Measurements from ENCODE around the gene CAMKMT.

Gene CAMKMT

DNA sequence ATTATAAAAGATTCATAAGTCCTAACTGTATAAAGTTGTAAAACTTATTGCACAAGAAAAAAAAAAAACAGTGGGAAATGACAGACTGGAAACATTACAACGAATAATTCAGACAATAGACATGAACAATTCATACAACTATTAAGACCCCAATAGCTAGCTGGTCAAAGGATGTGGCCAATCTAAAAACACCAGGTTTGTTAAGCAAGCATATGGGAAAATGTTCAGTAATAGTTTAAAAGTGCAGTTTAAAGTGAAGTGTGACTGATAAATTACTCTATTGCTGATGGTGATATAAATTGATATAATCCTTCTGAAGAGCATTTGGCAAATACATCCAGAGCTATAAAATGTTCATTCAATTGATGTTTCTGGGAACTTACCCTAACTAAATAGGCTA lies 289.0 kb downstream of the CAMKMT start:
- Histone ChIP-seq H3K27me3 (ENCODE audit: control insufficient read depth, insufficient read depth, low read length) (no peaks in the 10 kb centered on the region), H3K36me3 (ENCODE audit: control insufficient read depth, insufficient read depth, low read length) (no peaks in the 10 kb centered on the region), H3K4me1 (ENCODE audit: control insufficient read depth, insufficient read depth, low read length) (peaks cover 29% of the 10 kb centered on the region), H3K27ac (ENCODE audit: low read depth, low read length) (no peak overlapping the region), H3K9me3 (ENCODE audit: control insufficient read depth, insufficient read depth, low read depth, low read length) (no peaks in the 10 kb centered on the region), H3K9ac (ENCODE audit: low read length) (no peak overlapping the region), H3K4me3 (ENCODE audit: low read depth, low read length) (no peak overlapping the region)

DNA sequence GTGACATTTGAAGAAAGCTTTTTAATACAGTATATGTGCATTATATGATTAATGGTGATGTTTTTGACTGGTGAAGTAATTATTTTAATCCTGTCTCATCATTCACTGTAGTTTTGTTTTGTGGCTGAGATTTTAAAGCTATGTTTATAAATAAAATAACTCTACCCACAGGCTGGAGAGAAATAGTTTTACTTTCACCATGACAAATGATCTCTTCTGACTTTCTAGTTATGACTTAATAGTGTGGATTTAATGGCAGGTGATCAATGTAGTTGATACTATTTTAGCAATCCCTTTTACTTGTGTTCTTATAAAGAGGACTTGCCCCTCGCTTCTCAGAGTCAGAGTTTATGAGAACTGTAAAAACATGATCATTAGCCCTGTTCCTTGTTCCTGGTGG lies 290.2 kb downstream of the CAMKMT start:
- H3K27me3 ChIP-seq (ENCODE audit: control insufficient read depth, insufficient read depth, low read length), result no peaks in the 10 kb centered on the region
- H3K9me3 ChIP-seq (ENCODE audit: control insufficient read depth, insufficient read depth, low read depth, low read length), result no peaks in the 10 kb centered on the region
- no peak overlapping the region for H3K9ac ChIP-seq (ENCODE audit: low read length)
- no peaks in the 10 kb centered on the region for H3K36me3 ChIP-seq (ENCODE audit: control insufficient read depth, insufficient read depth, low read length)
- H3K4me3 ChIP-seq (ENCODE audit: low read depth, low read length), result no peak overlapping the region
- H3K27ac ChIP-seq (ENCODE audit: low read depth, low read length), result no peak overlapping the region
- H3K4me1 ChIP-seq (ENCODE audit: control insufficient read depth, insufficient read depth, low read length), result peaks cover 35% of the 10 kb centered on the region

DNA sequence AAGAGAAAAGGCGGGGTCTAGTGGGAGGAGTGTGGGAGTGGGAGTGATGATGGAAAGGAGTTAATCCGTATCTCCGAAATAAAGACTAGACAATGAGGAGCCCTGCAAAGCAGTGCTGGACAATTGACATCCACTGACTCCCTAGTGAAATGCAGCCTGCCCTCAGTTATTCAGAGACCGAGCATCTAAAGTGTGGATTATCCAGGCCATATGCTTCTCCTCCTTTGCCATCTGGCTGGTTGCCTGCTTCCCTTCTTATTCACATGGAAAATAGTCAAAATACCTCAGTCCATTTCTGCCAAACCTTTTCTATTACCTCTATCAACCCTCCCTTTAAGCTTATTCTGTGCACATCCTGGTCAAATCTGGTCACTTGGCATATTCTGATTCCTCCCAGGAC lies 291.0 kb downstream of the CAMKMT start:
- Histone ChIP-seq H3K36me3 (ENCODE audit: control insufficient read depth, insufficient read depth, low read length) (no peaks in the 10 kb centered on the region), H3K4me3 (ENCODE audit: low read depth, low read length) (no peak overlapping the region), H3K9ac (ENCODE audit: low read length) (no peak overlapping the region), H3K27me3 (ENCODE audit: control insufficient read depth, insufficient read depth, low read length) (no peaks in the 10 kb centered on the region), H3K27ac (ENCODE audit: low read depth, low read length) (no peak overlapping the region), H3K9me3 (ENCODE audit: control insufficient read depth, insufficient read depth, low read depth, low read length) (no peaks in the 10 kb centered on the region), H3K4me1 (ENCODE audit: control insufficient read depth, insufficient read depth, low read length) (peaks cover 30% of the 10 kb centered on the region)

DNA sequence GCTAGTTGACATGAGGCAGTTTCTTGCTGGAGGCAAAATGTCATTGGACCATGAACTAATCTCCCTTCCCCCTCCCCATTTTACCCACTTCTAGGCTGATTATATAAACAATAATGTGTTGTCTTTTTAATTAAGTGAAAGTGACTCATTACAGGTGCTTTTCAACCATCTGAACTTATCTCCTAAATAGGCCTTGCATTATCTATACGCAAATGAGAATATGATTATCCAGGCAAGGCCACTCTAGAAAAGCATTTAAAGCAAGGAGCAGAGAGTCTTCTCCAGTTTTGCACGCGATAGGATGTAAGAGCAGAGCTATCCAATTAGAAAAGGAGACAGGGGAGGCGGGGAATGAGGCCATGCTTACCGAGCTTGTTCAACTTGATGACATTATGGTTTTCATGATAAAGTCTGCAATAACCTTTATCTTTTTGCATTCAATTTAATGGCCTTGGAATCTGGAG lies 293.7 kb downstream of the CAMKMT start:
- no peaks in the 10 kb centered on the region for H3K36me3 ChIP-seq (ENCODE audit: control insufficient read depth, insufficient read depth, low read length)
- H3K27ac ChIP-seq (ENCODE audit: low read depth, low read length), result no peak overlapping the region
- no peaks in the 10 kb centered on the region for H3K9me3 ChIP-seq (ENCODE audit: control insufficient read depth, insufficient read depth, low read depth, low read length)
- H3K4me1 ChIP-seq (ENCODE audit: control insufficient read depth, insufficient read depth, low read length), result peaks cover 22% of the 10 kb centered on the region
- no peak overlapping the region for H3K4me3 ChIP-seq (ENCODE audit: low read depth, low read length)
- H3K9ac ChIP-seq (ENCODE audit: low read length), result no peak overlapping the region
- H3K27me3 ChIP-seq (ENCODE audit: control insufficient read depth, insufficient read depth, low read length), result no peaks in the 10 kb centered on the region

DNA sequence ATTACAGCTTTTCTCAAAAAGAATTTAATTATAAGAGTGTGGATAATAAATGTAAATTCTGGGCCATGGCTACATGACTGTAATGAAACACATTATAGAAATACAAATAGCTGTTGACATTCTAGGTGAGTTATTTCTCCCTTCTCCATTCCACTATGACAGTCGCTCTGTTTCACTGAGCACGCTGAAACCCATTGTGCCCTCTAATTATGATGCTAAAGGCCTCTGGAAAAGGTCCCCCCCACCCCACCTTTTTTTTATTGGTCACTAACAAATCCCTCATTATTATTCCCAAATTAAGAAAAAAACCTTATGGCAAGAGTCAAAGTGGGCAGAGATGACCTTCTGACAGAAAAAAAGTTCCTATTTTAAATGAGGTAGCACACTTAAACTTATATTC lies 294.7 kb downstream of the CAMKMT start:
- H3K36me3 ChIP-seq (ENCODE audit: control insufficient read depth, insufficient read depth, low read length), result no peaks in the 10 kb centered on the region
- H3K9me3 ChIP-seq (ENCODE audit: control insufficient read depth, insufficient read depth, low read depth, low read length), result no peaks in the 10 kb centered on the region
- no peaks in the 10 kb centered on the region for H3K27me3 ChIP-seq (ENCODE audit: control insufficient read depth, insufficient read depth, low read length)

DNA sequence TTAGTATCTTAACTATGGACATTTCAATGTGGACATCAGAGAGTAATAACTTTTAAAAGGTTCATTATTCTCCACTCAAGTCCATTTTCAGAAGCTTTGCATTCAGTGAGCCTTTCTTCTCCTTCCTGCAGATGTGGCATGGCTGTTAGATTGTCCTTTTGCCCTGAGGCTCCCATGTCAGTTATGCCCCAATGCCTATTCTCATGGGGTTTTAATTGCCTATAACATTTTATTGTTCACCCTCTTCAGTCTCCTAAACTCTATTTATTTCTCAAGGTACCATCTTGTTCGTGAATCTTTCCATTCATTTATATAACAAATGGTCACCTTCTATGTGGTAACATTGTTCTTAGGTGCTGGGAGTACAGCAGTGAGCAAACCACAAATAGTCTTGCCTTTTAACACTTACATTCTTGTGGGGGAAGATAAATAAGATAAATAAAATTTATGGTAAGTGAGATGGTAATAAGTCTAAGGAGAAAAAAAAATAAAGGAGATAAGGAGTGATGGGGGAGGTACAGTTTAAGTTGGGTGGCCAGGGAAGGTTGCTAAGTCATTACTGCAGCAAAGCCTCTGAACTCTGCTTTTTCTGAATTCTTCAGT lies 301.8 kb downstream of the CAMKMT start:
- no peaks in the 10 kb centered on the region for H3K36me3 ChIP-seq (ENCODE audit: control insufficient read depth, insufficient read depth, low read length)

More for the DNA sequence above, 294.7 kb downstream of the CAMKMT start:
- H3K4me1 ChIP-seq (ENCODE audit: control insufficient read depth, insufficient read depth, low read length), result peaks cover 22% of the 10 kb centered on the region
- no peak overlapping the region for H3K27ac ChIP-seq (ENCODE audit: low read depth, low read length)
- no peak overlapping the region for H3K4me3 ChIP-seq (ENCODE audit: low read depth, low read length)
- no peak overlapping the region for H3K9ac ChIP-seq (ENCODE audit: low read length)

DNA sequence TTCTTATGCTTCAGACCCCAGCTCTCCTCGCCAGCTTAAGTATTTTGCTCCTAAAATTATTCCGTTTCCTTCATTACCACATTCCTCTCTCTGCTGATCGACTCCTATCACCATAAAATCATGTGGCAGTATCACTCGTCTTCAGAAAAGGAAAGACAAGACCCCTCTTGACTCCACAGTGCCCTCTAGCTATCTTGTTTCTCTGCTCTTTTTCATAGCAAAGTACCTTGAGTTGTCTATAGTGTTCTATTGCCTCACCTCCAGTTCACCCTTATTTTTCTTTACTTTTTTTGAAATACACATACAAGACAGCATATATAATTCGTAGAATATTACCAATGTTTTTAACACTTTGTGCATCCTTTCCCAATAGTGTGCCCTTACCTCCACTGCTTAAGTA lies 306.6 kb downstream of the CAMKMT start:
- H3K4me1 ChIP-seq (ENCODE audit: control insufficient read depth, insufficient read depth, low read length), result peaks cover 6% of the 10 kb centered on the region; the same call in 1 of the 2 replicates
- H3K4me3 ChIP-seq (ENCODE audit: low read depth, low read length), result no peak overlapping the region
- H3K27ac ChIP-seq (ENCODE audit: low read depth, low read length), result no peak overlapping the region

More for the DNA sequence above, 301.8 kb downstream of the CAMKMT start:
- Histone ChIP-seq H3K9me3 (ENCODE audit: control insufficient read depth, insufficient read depth, low read depth, low read length) (no peaks in the 10 kb centered on the region), H3K4me3 (ENCODE audit: low read depth, low read length) (no peak overlapping the region), H3K9ac (ENCODE audit: low read length) (no peak overlapping the region), H3K27ac (ENCODE audit: low read depth, low read length) (no peak overlapping the region), H3K4me1 (ENCODE audit: control insufficient read depth, insufficient read depth, low read length) (no peaks in the 10 kb centered on the region), H3K27me3 (ENCODE audit: control insufficient read depth, insufficient read depth, low read length) (no peaks in the 10 kb centered on the region)

DNA sequence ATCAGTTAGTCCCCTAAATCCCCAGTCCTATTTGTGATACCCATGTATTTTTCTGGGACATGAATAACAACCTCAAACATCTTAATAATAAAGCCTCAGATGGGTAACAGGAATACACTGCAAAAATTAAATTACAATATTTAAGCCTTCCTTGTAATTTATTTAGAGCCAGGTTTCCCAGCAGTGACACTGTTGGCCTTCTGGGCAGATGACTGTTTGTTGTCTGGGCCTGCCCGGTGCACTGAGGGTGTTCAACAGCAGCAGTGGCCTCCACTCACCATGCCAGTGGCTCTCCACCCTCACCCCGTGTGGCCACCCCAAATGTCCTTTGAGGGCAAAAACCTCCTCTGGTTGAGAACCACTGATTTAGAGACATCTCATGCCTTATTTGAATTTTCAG lies 309.5 kb downstream of the CAMKMT start:
- Histone ChIP-seq H3K9me3 (ENCODE audit: control insufficient read depth, insufficient read depth, low read depth, low read length) (no peaks in the 10 kb centered on the region), H3K4me1 (ENCODE audit: control insufficient read depth, insufficient read depth, low read length) (peaks cover 34% of the 10 kb centered on the region), H3K27me3 (ENCODE audit: control insufficient read depth, insufficient read depth, low read length) (peaks cover 16% of the 10 kb centered on the region; the same call in 1 of the 2 replicates), H3K27ac (ENCODE audit: low read depth, low read length) (no peak overlapping the region), H3K9ac (ENCODE audit: low read length) (no peak overlapping the region), H3K36me3 (ENCODE audit: control insufficient read depth, insufficient read depth, low read length) (no peaks in the 10 kb centered on the region), H3K4me3 (ENCODE audit: low read depth, low read length) (no peak overlapping the region)

More for the DNA sequence above, 306.6 kb downstream of the CAMKMT start:
- Histone ChIP-seq H3K9me3 (ENCODE audit: control insufficient read depth, insufficient read depth, low read depth, low read length) (no peaks in the 10 kb centered on the region), H3K9ac (ENCODE audit: low read length) (no peak overlapping the region), H3K36me3 (ENCODE audit: control insufficient read depth, insufficient read depth, low read length) (no peaks in the 10 kb centered on the region), H3K27me3 (ENCODE audit: control insufficient read depth, insufficient read depth, low read length) (peaks cover 8% of the 10 kb centered on the region; the same call in 1 of the 2 replicates)

DNA sequence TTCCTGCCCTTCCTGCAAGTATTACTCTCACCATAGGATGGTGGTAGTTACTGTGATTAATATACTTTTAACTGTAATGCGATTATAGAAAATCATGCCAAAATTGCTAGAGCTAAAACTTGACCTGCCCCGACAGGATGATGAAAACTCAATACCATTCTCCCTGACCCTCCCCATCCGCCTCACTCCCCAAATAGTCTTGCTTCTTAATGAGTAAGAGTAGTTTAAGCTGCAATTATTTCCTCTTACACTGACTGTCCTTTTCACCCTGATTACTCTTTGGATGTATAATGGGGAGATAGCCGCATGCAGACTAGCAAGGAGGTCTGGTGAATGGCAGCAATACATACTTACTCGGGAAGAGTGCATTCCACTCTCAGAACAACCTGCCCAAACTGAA lies 310.2 kb downstream of the CAMKMT start:
- Histone ChIP-seq H3K36me3 (ENCODE audit: control insufficient read depth, insufficient read depth, low read length) (no peaks in the 10 kb centered on the region), H3K27me3 (ENCODE audit: control insufficient read depth, insufficient read depth, low read length) (peaks cover 16% of the 10 kb centered on the region; the same call in 1 of the 2 replicates), H3K4me3 (ENCODE audit: low read depth, low read length) (no peak overlapping the region), H3K4me1 (ENCODE audit: control insufficient read depth, insufficient read depth, low read length) (peaks cover 38% of the 10 kb centered on the region), H3K9ac (ENCODE audit: low read length) (no peak overlapping the region), H3K27ac (ENCODE audit: low read depth, low read length) (no peak overlapping the region), H3K9me3 (ENCODE audit: control insufficient read depth, insufficient read depth, low read depth, low read length) (no peaks in the 10 kb centered on the region)

DNA sequence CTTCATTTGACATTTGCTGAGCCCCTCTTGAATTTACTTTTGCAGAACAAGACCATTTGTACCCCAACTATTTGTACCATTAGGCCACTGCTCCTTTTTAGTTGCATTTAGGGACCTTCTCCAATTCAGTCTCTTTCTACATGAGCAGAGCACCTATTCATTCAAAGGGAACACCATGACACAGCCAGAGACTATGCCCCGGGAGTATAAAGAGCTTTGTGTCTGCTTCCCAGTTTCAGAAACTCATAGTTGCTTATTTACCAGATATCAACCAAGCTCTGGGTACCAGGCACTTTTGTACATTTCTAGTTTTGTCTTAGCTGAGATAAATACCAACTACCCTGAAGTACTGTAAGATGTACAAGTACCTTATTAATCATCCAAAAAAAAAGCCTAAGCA lies 310.7 kb downstream of the CAMKMT start:
- no peak overlapping the region for H3K27ac ChIP-seq (ENCODE audit: low read depth, low read length)

DNA sequence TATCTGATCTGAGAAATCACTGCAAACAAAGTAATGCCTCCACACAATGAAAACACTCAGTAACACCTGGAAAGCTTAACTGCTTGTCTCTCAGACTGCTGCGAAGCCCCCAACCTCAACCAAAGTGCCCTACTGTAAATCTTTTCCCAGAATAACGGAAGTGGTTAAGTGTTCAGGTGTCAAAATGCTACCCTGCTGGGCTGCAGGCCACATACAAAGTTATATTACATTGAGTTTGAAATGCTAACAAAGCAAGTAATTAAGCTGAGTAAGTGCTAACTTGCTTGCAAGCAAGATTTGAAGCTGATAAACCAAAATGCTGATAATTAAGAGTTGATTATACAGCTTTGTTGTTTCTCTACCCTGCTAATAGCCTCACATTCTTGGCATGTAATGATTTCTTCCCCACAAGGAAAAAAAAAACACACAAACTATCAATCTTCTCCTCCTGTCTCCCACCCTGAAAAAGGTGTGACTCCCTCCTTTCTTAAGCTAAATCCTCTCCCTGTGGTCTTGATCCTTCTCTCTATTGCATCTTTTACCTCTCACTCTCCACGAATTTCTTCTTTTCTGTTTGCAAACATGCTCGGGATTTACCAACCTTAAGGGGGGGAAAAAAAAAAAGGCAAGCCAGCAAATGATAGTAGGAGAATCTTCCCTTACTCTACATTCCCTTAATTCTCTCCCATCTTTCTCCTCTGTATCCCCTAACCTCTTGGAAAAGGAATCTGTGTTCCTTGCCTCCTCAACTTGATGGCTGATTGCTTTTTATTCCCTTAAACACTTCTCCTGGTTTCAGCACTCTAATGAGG lies 312.9 kb downstream of the CAMKMT start:
- no peaks in the 10 kb centered on the region for H3K9me3 ChIP-seq (ENCODE audit: control insufficient read depth, insufficient read depth, low read depth, low read length)
- peaks cover 41% of the 10 kb centered on the region for H3K4me1 ChIP-seq (ENCODE audit: control insufficient read depth, insufficient read depth, low read length)
- no peak overlapping the region; the same call in 1 of the 2 replicates for H3K4me3 ChIP-seq (ENCODE audit: low read depth, low read length)
- H3K27me3 ChIP-seq (ENCODE audit: control insufficient read depth, insufficient read depth, low read length), result peaks cover 16% of the 10 kb centered on the region; the same call in 1 of the 2 replicates
- H3K36me3 ChIP-seq (ENCODE audit: control insufficient read depth, insufficient read depth, low read length), result no peaks in the 10 kb centered on the region
- H3K27ac ChIP-seq (ENCODE audit: low read depth, low read length), result no peak overlapping the region
- H3K9ac ChIP-seq (ENCODE audit: low read length), result no peak overlapping the region

More for the DNA sequence above, 310.7 kb downstream of the CAMKMT start:
- Histone ChIP-seq H3K27me3 (ENCODE audit: control insufficient read depth, insufficient read depth, low read length) (peaks cover 16% of the 10 kb centered on the region; the same call in 1 of the 2 replicates), H3K4me3 (ENCODE audit: low read depth, low read length) (no peak overlapping the region), H3K4me1 (ENCODE audit: control insufficient read depth, insufficient read depth, low read length) (peaks cover 38% of the 10 kb centered on the region), H3K36me3 (ENCODE audit: control insufficient read depth, insufficient read depth, low read length) (no peaks in the 10 kb centered on the region), H3K9ac (ENCODE audit: low read length) (no peak overlapping the region), H3K9me3 (ENCODE audit: control insufficient read depth, insufficient read depth, low read depth, low read length) (no peaks in the 10 kb centered on the region)
